HG03064 (cell line): Measurements from ENCODE around the gene PRAMEF13.
"Not testable (repeated sequence)": the region's sequence is repeated elsewhere in the genome, so short reads cannot be mapped to it uniquely, and the experiment has no call there.

Experiments used
- ATAC-seq: cut with Tn5 transposase; IDR thresholded peaks from one replicate; pipeline ENCODE4 v1.9.1; 2021; ENCODE audit warnings: low read depth; ENCODE audit not compliant: unreplicated experiment

The PRAMEF13 gene, protein sequence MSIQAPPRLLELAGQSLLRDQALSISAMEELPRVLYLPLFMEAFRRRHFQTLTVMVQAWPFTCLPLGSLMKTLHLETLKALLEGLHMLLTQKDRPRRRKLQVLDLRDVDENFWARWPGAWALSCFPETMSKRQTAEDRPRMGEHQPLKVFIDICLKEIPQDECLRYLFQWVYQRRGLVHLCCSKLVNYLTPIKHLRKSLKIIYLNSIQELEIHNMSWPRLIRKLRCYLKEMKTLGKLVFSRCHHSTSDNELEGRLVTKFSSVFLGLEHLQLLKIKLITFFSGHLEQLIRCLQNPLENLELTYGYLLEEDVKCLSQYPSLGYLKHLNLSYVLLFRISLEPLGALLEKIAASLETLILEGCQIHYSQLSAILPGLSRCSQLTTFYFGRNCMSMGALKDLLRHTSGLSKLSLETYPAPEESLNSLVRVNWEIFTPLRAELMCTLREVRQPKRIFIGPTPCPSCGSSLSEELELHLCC

DNA sequence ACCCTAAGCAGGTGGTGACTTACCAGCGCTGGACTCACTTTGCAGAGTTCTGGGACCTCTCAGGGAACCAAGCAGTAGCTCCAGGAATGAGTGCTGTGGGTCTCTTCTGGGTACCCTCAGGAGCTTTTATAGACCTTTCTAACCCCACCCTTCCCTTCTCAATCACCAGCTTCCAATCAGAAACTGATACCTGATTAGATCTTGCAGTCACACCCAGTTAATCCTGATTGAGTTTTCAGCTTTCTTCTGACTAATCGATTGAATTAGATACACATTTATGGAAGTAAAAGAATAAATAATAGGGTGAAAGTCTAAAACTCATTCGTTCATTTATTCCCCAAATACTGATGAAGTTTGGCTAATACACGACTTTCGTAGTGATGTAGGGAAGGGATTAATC, at the start of gene PRAMEF13:
Gene PRAMEF13, minus strand, starts transcription at position 101 of the 400 bp plus-strand sequence. CDS start 1,820 bp downstream, outside the sequence.
- ATAC-seq, result not testable (repeated sequence)

DNA sequence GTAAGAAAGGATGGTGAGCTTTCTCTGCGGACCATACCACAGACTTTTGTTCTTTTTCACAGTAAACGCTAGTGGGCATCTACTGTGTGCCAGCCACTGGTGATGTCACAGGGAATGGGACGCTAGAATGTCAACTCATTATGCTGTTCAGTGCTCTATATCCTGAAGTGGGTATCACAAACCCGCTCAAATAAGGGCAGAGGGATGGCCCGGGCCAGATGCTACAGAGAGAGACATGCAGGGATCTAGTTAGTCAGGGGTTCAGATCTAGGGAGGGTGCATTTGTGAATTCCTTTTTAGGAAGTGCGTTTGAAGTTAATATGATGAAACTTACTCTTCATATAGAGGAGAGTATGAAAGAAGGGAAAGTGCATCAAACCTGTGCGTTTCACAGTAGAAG, 45.9 kb upstream of the PRAMEF13 start:
- ATAC-seq, result not testable (repeated sequence)

DNA sequence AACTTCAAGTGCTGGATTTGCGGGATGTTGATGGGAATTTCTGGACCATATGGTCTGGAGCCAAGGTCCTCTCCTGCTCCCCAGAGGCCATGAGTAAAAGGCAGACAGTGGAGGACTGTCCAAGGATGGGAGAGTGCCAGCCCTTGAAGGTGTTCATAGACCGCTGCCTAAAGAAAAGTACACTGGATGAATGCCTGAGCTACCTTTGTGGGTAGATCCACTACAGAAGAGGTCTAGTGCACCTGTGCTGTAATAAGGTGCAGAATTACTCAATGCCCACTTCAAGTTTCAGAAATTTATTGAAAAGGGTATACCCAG, 45.3 kb upstream of the PRAMEF13 start:
- ATAC-seq, result not testable (repeated sequence)

DNA sequence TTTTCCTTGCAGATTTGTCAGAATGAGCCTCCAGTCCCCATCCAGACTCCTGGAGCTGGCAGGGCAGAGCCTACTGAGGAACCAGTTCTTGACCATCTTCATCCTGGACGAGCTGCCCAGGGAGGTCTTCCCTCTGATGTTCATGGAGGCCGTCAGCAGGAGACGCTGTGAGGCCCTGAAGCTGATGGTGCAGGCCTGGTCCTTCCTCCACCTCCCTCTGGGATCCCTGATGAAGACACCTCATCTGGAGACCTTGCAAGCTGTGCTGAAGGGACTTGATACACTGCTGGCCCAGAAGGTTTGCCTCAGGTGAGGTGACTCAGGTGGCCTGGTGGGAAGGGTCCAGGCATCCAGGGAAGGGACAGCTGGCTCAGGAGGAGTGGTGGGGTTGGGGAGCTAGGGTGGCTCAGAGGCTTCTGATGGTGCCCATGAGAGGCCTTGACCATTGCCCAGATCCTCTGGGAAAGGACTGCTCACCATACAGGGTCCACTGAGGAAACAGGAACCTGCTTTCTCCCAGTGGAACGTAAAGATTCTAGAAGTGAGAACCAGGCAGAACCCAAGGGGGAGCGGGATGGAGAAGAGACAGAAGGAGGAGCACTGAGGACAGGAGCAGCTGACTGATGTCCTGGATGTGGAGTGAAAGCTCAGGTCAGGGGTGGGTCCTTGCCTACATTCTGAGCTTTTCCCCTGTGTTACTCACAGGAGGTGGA, 44.8 kb upstream of the PRAMEF13 start:
- ATAC-seq, result not testable (repeated sequence)

DNA sequence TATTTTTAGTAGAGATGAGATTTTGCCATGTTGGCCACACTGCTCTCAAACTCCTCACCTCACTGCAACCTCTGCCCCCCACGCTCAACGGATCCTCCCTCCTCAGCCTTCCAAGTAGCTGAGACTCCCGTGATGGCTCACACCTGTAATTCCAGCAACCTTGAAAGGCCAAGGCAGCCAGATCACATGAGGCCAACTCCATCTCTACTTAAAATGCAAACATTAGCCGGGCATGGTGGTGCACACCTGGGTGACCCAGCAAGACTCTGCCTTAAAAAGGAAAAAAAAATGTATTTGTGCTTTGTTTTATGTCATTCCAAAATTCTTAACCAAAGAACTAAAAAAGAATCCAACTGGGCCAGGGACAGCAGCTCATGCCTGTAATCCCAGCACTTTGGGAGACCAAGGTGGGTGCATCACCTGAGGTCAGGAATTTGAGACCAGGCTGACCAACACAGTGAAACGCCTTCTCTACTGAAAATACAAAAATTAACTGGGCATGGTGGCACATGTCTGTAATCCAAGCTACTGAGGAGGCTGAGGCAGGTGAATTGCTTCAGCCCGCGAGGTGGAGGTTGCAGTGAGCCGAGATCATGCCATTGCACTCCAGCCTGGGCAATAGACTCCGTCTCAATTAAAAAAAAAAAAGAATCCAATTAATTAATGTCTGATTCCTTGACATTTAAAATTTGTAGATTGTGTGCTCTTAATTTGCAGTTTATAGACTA, 42.5 kb upstream of the PRAMEF13 start:
- not testable (repeated sequence) for ATAC-seq

DNA sequence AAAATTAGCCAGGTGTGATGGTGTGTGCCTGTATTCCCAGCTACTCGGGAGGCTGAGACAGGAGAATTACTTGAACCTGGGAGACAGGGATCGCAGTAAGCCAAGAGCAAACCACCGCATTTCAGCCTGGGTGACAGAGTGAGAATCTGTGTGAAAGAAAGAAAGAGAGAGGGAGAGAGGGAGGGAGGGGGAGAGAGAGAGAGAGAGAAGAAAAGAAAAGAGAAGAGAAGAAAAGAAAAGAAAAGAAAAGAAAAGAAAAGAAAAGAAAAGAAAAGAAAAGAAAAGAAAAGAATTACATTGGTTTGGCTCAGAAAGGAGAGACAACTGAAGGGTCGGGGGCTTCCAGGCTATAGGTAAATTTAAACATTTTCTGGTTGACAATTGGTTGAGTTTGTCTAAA, 38.4 kb upstream of the PRAMEF13 start:
- not testable (repeated sequence) for ATAC-seq

DNA sequence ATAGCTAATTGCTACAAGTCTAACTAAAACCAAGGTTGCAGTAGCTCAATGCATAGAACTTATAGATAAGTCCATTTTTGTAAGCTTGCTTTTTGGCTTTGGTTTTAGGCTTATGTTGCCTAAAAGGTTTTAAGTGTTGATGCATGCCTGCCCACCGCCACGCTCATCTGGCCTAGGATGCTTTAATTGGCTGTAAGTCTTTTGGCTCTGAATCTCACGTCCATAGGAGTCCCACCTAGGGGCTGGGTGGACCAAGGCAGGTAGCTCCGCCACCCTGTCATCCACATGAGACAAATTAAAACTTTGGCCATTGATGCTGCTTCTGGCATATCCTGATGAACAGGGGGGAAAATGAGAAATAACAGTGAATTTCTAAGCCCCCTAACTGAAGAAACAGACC, 36.4 kb upstream of the PRAMEF13 start:
- ATAC-seq, result not testable (repeated sequence)

DNA sequence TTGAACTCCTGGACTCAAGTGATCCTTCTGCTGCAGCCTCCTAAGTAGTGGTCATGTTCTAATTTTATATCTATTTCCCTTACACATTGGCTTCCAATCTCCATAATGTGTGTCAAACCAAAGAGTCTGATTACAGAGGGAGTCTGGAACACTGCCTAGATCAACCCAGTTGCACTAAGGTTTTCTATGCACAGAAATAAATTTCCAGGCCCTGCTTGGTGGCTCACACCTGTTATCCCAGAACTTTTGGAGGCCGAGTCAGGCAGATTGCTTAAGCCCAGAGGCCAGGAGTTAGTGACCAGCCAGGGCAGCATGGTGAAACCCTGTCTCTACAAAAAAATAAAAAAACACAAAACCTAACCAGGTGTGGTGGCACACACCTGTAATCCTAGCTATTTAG, 32.8 kb upstream of the PRAMEF13 start:
- not testable (repeated sequence) for ATAC-seq

DNA sequence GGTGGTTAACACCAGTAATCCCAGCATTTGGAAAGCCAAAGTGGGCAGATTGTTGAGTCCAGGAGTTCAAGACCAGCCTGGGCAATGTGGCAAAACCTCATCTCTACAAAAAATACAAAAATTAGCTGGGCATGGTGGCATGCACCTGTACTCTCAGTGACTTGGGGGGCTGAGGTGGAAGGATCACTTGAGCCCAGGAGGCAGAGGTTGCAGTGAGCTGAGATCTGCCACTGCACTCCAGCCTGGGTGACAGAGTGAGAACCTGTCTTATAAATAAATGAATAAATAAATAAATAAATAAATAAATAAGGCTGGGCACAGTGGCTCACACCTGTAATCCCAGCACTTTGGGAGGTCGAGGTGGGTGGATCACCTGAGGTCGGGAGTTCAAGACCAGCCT, 30.8 kb upstream of the PRAMEF13 start:
- ATAC-seq, result not testable (repeated sequence)

DNA sequence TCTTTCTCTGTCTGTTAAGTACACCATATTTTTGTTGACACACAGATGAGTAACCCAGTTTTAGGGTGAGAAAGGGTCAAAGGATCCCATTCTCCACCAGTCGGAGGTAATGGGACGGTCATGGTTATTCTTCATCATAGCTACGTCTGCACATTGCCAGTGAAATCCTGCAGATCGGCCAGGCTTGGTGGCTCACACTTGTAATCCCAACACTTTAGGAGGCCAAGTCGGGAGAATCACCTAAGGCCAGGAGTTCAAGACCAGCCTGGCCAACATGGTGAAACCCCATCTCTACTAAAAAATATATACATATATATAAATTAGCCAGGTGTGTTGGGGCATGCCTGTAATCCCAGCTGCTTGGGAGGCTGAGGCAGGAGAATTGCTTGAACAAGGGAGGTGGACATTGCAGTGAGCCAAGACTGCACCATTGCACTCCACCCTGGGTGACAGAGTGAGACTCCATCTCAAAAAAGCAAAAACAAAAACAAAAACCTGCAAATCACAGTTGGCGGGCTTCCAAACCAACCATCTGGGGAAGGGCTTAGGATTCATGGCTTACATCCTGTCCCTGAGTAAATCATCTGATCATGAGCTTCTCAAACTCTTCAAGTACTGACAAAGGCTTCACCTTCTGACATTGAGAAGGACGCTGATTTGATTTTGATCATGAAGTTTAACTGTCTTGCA, 30.0 kb upstream of the PRAMEF13 start:
- ATAC-seq, result not testable (repeated sequence)

DNA sequence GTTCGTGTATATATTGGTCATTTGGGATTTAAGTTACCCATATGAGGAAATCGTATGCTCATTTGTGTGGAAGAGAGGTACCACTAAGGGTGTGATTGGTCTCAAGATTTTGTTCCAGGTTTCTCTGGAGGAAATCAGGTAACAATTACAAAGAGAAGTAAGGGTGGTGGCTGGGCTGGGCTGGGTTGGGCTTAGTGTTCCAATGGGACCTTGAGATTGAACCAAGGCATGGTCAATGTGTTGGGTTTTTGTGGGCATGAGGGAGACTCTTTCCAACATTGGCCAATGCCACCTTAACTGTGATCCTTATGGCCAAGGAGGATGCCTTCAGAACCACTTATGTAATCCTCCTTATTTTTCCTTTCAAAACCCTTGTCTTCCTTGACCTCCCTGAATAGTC, 29.4 kb upstream of the PRAMEF13 start:
- ATAC-seq, result not testable (repeated sequence)

DNA sequence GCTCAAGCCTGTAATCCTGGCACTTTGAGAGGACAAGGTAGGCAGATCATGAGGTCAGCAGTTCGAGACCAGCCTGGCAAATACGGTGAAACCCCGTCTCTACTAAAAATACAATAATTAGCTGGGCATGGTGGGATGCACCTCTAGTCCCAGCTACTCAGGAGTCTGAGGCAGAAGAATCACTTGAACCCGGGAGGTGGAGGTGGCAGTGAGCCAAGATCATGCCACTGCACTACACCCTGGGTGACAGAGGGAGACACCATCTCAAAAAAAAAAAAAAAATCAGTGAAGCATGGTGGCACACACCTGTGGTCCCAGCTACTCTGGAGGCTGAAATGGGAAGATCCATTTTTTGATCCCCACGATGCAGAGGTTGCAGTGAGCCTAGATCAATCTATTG, 28.9 kb upstream of the PRAMEF13 start:
- ATAC-seq, result not testable (repeated sequence)

DNA sequence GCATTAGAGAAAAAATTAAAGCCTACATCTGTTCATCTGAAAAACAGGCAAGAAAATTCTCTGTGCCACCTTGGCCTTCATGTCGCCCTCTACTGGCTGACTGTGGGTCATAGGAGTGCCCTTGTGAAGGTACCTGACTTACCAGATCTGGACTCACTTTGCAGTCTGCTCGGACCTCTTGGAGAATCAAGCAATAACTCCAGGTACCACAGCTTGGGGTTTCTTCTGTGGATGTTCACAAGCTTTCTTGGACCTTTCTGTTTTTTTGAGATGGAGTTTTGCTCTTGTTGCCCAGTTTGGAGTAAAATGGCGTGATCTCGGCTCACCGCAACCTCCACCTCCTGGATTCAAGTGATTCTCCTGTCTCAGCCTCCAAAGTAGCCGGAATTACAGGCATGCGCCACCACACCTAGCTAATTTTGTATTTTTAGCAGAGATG, 27.2 kb upstream of the PRAMEF13 start:
- ATAC-seq, result no peak

DNA sequence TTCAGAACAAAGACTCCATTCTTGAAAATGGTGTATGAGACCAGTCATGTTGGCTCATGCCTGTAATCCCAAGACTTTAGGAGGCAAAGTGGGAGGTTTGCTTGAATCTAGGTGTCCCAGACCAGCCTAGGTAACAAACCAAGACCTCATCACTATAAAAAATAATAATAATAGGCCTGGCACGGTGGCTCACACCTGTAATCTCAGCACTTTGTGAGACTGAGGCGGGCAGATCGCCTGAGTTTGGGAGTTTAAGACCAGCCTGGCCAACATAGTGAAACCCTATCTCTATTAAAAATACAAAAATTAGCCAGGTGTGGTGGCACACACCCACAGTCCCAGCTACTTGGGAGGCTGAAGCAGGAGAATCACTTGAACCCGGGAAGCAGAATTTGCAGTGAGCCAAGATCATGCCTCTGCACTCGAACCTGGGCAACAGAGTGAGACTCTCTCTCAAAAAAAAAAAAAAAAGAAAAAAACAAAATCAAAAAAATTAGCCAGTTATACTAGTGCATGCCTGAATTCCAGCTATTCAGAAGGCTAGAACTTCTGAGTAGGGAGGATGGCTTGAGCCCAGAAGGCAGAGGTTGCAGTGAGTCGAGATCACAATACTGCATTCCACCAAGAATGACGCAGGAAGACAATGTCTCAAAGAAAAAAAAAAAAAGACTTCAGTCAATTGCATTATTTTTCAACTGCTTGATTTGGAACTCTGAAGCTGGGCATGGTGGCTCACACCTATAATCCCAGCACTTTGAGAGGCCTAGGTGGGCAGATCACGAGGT, 26.3 kb upstream of the PRAMEF13 start:
- ATAC-seq, result not testable (repeated sequence)

DNA sequence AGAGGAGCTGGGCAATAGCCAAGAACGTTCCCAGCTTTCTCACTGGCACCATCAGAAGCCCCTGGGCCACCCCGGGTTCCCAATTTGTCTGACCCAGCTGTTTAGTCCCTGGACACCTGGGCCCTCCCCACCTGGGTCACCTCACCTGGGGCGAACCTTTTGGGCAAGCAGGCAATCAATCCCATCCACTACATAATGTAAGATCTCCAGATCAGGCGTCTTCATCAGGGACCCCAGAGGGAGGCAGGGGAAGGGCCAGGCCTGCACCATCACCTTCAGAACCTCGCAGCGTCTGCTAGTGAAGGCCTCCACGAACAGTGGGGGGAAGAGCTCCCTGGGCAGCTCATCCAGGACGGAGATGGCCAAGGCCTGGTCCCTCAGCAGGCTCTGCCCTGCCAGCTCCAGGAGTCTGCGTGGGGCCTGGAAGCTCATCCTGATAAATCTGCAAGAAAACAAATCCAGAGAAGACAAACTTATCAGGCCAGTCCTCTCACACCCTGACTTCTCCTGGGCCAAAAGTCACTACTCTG, 24.5 kb upstream of the PRAMEF13 start, which contains the start of gene PRAMEF18:
Gene PRAMEF18, minus strand, starts transcription at position 480 of the 530 bp plus-strand sequence. Its CDS starts 48 bp downstream, at position 432.
- not testable (repeated sequence) for ATAC-seq

DNA sequence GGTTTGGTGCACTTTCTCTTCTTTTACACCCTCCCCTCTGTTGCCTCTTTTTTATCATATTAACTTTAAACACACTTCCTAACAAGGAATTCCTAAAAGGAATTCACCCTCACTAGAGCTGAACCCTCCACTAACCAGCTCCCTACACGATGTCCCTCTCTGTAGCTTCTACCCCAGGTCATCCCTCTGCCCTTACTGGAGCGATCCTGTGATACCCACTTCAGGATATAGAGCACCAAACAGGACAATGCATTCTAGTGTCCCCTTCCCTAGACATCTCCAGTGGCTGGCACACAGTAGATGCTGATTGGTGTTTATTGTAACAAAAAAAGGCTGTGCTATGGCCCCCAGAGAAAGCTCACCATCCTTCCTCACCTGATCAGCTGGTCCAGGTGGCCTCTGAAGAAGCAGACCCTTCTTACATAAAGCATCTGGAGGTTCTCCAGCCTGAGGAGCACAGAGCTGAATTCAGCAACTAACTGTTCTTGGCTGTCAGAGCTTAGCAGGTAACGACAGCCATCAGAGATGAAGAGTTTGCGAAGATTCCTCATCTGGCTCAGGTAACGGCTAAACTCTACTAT, 23.4 kb upstream of the PRAMEF13 start:
- no peak for ATAC-seq

DNA sequence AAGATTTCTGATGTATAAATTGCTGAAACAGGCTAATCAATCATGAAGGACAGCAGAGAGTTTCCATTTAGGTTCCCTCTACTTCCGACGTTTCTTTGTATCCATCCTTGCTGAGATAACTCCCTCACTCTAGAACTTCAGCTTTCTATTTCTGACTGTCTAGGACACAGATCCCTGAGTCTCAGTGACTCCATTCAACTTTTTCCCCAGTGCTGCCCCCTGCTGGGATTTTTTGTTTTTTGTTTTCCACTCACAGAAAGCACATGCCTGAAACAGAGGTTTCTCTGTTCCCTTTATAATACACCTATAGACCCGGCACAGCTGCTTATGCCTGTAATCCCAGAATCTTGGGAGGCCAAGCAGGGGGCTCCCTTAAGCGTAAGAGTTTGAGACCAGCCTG, 21.6 kb upstream of the PRAMEF13 start:
- not testable (repeated sequence) for ATAC-seq

DNA sequence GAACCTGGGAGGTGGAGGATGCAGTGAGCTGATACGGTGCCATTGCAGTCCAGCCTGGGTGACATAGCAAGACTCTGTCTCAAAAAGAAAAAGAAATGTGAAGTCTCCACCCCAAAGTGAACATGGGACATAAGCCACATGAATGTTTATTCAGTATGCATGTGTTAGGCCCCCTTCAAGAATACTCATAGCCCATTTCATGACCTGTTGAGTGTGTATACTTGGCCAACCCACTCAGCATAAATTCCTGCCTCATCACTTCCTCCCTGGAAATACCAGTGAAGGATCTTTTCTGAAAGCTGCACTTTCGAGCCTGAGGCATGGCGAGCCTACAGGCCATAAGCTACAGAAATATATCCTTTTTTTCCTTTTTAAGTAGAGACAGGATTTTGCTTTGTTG, 18.0 kb upstream of the PRAMEF13 start:
- ATAC-seq, result not testable (repeated sequence)

DNA sequence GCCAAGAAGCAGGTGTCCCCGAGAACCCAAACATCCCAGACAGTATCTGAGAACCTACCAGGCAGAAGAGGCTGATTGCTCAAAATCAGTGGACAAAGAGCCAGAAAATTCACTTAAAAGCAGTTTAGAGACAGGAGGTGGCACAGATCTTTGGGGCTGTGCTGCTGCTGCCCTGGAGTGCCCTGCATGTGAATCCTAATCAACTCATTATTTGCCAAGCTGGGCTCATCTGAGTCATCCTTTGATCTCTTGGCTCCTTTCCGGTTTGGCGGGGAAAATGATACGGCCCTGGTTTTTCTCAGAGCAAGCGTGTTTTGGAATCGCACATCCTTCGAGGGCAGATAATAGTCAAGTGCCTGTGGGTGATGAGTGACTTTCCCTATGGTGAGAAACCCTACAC, 15.4 kb upstream of the PRAMEF13 start:
- not testable (repeated sequence) for ATAC-seq
